Measurements from ENCODE around the gene KCTD14. TPM values are rescaled to one million over a fixed set of nuclear protein-coding genes. Genes with fewer than 3 reads are reported as not detected.

The KCTD14 gene
- total RNA-seq, 1 donor = 0.36 TPM

DNA sequence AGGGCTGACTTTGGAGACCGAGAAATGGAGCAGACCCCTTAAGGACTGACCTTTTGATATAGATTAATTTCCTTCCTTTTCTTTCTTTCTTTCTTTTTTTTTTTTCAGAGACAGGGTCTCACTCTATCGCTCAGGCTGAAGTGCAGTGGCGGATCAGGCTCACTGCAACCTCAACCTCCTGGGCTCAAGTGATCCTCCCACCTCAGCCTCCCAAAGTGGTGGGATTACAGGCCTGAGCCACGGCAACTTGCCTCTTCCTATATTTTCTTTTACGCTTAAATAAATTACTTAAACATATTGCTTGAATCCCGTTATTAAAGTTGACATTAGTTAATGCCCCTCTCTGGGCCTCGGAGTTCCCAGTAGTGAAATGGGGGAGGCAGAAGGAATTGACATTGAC, 350 bp upstream of the KCTD14 start:
- Histone ChIP-seq H3K9me3 (ENCODE audit: low read depth, low read length) (no peaks in the 10 kb centered on the region), H3K4me2 (ENCODE audit: insufficient read depth, low read length) (peak overlapping the region; percentile 80), H3K36me3 (ENCODE audit: insufficient read depth, low read length) (no peaks in the 10 kb centered on the region), H4K20me1 (ENCODE audit: insufficient read depth, low read length) (no peaks in the 10 kb centered on the region), H3K4me3 (ENCODE audit: insufficient read depth, low read length) (peak overlapping the region; percentile 71), H2AFZ (ENCODE audit: low read length) (peak overlapping the region; percentile 92), H3K79me2 (ENCODE audit: insufficient read depth, low read length) (no peaks in the 10 kb centered on the region), H3K4me1 (ENCODE audit: insufficient read depth, low read length) (no peaks in the 10 kb centered on the region), H3K27ac (ENCODE audit: low read depth, low read length) (no peak overlapping the region), H3K27me3 (ENCODE audit: insufficient read depth, low read length) (peaks cover 4% of the 10 kb centered on the region)
- TF ChIP-seq, protein P1, sequence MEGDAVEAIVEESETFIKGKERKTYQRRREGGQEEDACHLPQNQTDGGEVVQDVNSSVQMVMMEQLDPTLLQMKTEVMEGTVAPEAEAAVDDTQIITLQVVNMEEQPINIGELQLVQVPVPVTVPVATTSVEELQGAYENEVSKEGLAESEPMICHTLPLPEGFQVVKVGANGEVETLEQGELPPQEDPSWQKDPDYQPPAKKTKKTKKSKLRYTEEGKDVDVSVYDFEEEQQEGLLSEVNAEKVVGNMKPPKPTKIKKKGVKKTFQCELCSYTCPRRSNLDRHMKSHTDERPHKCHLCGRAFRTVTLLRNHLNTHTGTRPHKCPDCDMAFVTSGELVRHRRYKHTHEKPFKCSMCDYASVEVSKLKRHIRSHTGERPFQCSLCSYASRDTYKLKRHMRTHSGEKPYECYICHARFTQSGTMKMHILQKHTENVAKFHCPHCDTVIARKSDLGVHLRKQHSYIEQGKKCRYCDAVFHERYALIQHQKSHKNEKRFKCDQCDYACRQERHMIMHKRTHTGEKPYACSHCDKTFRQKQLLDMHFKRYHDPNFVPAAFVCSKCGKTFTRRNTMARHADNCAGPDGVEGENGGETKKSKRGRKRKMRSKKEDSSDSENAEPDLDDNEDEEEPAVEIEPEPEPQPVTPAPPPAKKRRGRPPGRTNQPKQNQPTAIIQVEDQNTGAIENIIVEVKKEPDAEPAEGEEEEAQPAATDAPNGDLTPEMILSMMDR (IDR thresholded peaks at IDR 0.05; ENCODE audit: extremely low read depth, low read depth, low read length) = no peak
- DNase-seq (ENCODE audit: insufficient read length, low spot score, missing footprints) = no peak

DNA sequence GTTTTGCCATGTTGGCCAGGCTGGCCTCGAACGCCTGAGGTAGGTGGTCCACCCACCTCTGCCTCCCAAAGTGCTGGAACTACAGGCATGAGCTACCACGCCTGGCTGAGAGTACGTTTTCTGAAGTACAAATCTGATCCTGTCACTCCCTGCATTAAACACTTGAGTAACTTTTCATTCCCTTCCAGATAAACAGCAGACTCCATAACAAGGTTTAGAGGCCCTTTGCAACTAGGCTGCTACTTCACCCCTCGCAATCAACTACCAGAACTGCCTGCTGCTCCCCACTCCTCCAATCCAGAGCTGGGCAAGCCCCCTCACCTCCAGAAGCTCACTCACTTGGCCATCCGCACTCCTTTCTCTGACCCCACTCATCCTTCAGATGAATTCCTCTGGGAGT, 1.5 kb downstream of the KCTD14 start:
- no peak overlapping the region for H3K4me3 ChIP-seq (ENCODE audit: insufficient read depth, low read length)
- H3K9me3 ChIP-seq (ENCODE audit: low read depth, low read length) = no peaks in the 10 kb centered on the region
- no peaks in the 10 kb centered on the region for H3K4me1 ChIP-seq (ENCODE audit: insufficient read depth, low read length)
- TF ChIP-seq, protein P1 (IDR thresholded peaks at IDR 0.05; ENCODE audit: extremely low read depth, low read depth, low read length) = no peak
- H3K79me2 ChIP-seq (ENCODE audit: insufficient read depth, low read length) = no peaks in the 10 kb centered on the region
- H2AFZ ChIP-seq (ENCODE audit: low read length) = no peak overlapping the region
- H3K36me3 ChIP-seq (ENCODE audit: insufficient read depth, low read length) = no peaks in the 10 kb centered on the region
- no peak for DNase-seq (ENCODE audit: insufficient read length, low spot score, missing footprints)
- no peak overlapping the region for H3K4me2 ChIP-seq (ENCODE audit: insufficient read depth, low read length)
- H3K27me3 ChIP-seq (ENCODE audit: insufficient read depth, low read length) = peaks cover 4% of the 10 kb centered on the region
- H4K20me1 ChIP-seq (ENCODE audit: insufficient read depth, low read length) = no peaks in the 10 kb centered on the region
- no peak overlapping the region for H3K27ac ChIP-seq (ENCODE audit: low read depth, low read length)

DNA sequence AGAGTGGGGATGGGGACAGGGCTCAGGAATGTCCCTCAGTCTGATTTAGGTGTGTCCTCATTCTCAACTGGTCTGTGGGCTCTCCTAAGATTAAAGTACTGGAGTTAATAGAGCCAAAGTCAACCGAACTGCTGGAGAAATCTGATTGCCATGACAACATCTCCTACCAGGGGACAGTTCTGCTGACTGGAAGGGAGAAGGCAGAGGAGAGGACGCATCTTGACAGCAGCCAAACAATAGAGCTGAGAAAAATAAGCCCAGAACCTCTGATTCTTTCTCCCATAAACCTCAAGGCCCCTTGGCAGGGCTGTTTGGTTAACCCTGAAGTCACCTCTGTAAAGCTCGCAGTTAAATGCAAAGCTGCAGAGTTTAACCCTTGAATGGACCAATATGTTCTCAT, 2.8 kb downstream of the KCTD14 start:
- TF ChIP-seq, protein P1 (IDR thresholded peaks at IDR 0.05; ENCODE audit: extremely low read depth, low read depth, low read length) = no peak
- Histone ChIP-seq H2AFZ (ENCODE audit: low read length) (no peak overlapping the region), H3K36me3 (ENCODE audit: insufficient read depth, low read length) (no peaks in the 10 kb centered on the region), H4K20me1 (ENCODE audit: insufficient read depth, low read length) (no peaks in the 10 kb centered on the region), H3K9me3 (ENCODE audit: low read depth, low read length) (no peaks in the 10 kb centered on the region), H3K79me2 (ENCODE audit: insufficient read depth, low read length) (no peaks in the 10 kb centered on the region), H3K27me3 (ENCODE audit: insufficient read depth, low read length) (peaks cover 4% of the 10 kb centered on the region), H3K4me1 (ENCODE audit: insufficient read depth, low read length) (no peaks in the 10 kb centered on the region), H3K27ac (ENCODE audit: low read depth, low read length) (no peak overlapping the region), H3K4me3 (ENCODE audit: insufficient read depth, low read length) (no peak overlapping the region), H3K4me2 (ENCODE audit: insufficient read depth, low read length) (no peak overlapping the region)
- DNase-seq (ENCODE audit: insufficient read length, low spot score, missing footprints) = no peak

DNA sequence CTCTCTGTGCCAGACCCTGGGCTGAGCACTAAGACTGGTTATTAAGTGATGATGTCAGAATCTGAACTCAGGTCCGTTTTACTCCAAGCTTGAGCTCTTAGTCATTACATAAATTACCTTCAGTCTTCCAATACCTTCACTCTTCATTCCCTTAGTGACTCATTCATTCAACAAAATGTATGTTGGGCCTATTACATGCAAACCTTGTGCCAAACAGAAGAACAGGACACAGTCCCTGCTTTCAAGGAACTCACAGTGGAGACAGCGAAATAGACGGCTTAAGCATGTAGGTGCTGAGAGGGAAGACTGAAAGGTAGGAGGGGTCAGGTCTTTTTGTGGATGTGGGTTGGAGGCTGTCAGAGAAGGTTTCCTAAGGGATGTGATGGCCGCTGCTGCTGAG, 3.3 kb downstream of the KCTD14 start:
- Histone ChIP-seq H4K20me1 (ENCODE audit: insufficient read depth, low read length) (no peaks in the 10 kb centered on the region), H3K79me2 (ENCODE audit: insufficient read depth, low read length) (no peaks in the 10 kb centered on the region), H3K4me3 (ENCODE audit: insufficient read depth, low read length) (no peak overlapping the region), H3K4me1 (ENCODE audit: insufficient read depth, low read length) (no peaks in the 10 kb centered on the region), H2AFZ (ENCODE audit: low read length) (no peak overlapping the region), H3K27ac (ENCODE audit: low read depth, low read length) (no peak overlapping the region), H3K36me3 (ENCODE audit: insufficient read depth, low read length) (no peaks in the 10 kb centered on the region), H3K27me3 (ENCODE audit: insufficient read depth, low read length) (peaks cover 4% of the 10 kb centered on the region), H3K4me2 (ENCODE audit: insufficient read depth, low read length) (no peak overlapping the region), H3K9me3 (ENCODE audit: low read depth, low read length) (no peaks in the 10 kb centered on the region)
- TF ChIP-seq, protein P1 (IDR thresholded peaks at IDR 0.05; ENCODE audit: extremely low read depth, low read depth, low read length) = no peak
- no peak for DNase-seq (ENCODE audit: insufficient read length, low spot score, missing footprints)
